Stimulated activated naive B cell treated with anti-CD40 and anti-IgM and Interleukin-4, amounts not matched to agents 10 μg/mL and 1 μg/mL and 100 μg/mL, for 72 hours (primary cell): ENCODE measurements around the gene MTERF2.

Experiments used
- ATAC-seq, 2 donors: fragments of 150-1000 bp; cut with Tn5 transposase; replicated peaks; 2 replicates each; pipeline ENCODE4 v1.10.0; 2021; ENCODE audit warnings: moderate library complexity in 1 of 2
- DNase-seq: peaks from one replicate; pipeline ENCODE4 v3.0.0; 2021
- H3K27ac Mint-ChIP-seq: one replicate; pipeline ENCODE4 v1.8.0; 2022; ENCODE audit warnings: mild to moderate bottlenecking, mixed read lengths
- H3K27me3 Mint-ChIP-seq, 2 donors: one replicate each; pipeline ENCODE4 v1.8.0; 2022; ENCODE audit warnings: mixed read lengths in 2 of 2
- H3K36me3 Mint-ChIP-seq, 2 donors: one replicate each; pipeline ENCODE4 v1.8.0; 2022; ENCODE audit warnings: mixed read lengths in 2 of 2, mild to moderate bottlenecking in 1 of 2
- H3K4me1 Mint-ChIP-seq, 2 donors: one replicate each; pipeline ENCODE4 v1.8.0; 2022; ENCODE audit warnings: mixed read lengths in 2 of 2, mild to moderate bottlenecking in 1 of 2
- H3K4me3 Mint-ChIP-seq, 2 donors: one replicate each; pipeline ENCODE4 v1.8.0; 2022; ENCODE audit warnings: mild to moderate bottlenecking in 2 of 2, mixed read lengths in 2 of 2, moderate library complexity in 1 of 2
- H3K9me3 Mint-ChIP-seq, 2 donors: one replicate each; pipeline ENCODE4 v1.8.0; 2022; ENCODE audit warnings: mixed read lengths in 2 of 2, mild to moderate bottlenecking in 1 of 2

The MTERF2 gene

GRCh38 chr12:106954462-106955376 is 32.2 kb downstream of the MTERF2 start:
- peak; percentile 5 for DNase-seq
- Mint-ChIP-seq H3K36me3 (peaks cover 0 to 2% of the 10 kb centered on the region in 2 donors), H3K4me3 (peak overlapping the region; percentile 96 to 99), H3K27ac (peak overlapping the region; percentile 94), H3K27me3 (no peaks in the 10 kb centered on the region), H3K4me1 (peaks cover 7 to 22% of the 10 kb centered on the region in 2 donors), H3K9me3 (peaks cover 3 to 4% of the 10 kb centered on the region in 2 donors)
- ATAC-seq, result peak; percentile 39 to 41

GRCh38 chr12:106953352-106954250 is 33.3 kb downstream of the MTERF2 start:
- H3K4me1 Mint-ChIP-seq, result peaks cover 7 to 22% of the 10 kb centered on the region in 2 donors
- no peak overlapping the region for H3K4me3 Mint-ChIP-seq
- H3K36me3 Mint-ChIP-seq, result peaks cover 4 to 5% of the 10 kb centered on the region in 2 donors
- H3K9me3 Mint-ChIP-seq, result peaks cover 10% of the 10 kb centered on the region in 2 donors
- no peak for ATAC-seq
- peaks cover 5 to 9% of the 10 kb centered on the region in 2 donors for H3K27me3 Mint-ChIP-seq
- no peak overlapping the region for H3K27ac Mint-ChIP-seq
- no peak for DNase-seq

GRCh38 chr12:106950591-106950990 is 36.4 kb downstream of the MTERF2 start:
- DNase-seq, result no peak
- Mint-ChIP-seq H3K9me3 (peaks cover 10 to 12% of the 10 kb centered on the region in 2 donors), H3K36me3 (peaks cover 3 to 4% of the 10 kb centered on the region in 2 donors), H3K4me3 (no peak overlapping the region), H3K27ac (no peak overlapping the region), H3K4me1 (peaks cover 0 to 9% of the 10 kb centered on the region in 2 donors), H3K27me3 (peaks cover 15 to 27% of the 10 kb centered on the region in 2 donors)
- no peak for ATAC-seq

GRCh38 chr12:106947461-106947860 is 39.5 kb downstream of the MTERF2 start:
- ATAC-seq (no peak), DNase-seq (no peak)
- Mint-ChIP-seq H3K27me3 (peaks cover 21 to 37% of the 10 kb centered on the region in 2 donors), H3K9me3 (peaks cover 10 to 12% of the 10 kb centered on the region in 2 donors), H3K36me3 (peaks cover 4 to 5% of the 10 kb centered on the region in 2 donors), H3K4me1 (no peaks in the 10 kb centered on the region), H3K27ac (no peak overlapping the region), H3K4me3 (no peak overlapping the region)

- H3K4me1 Mint-ChIP-seq, result no peaks in the 10 kb centered on the region
- H3K4me3 Mint-ChIP-seq, result no peak overlapping the region
- H3K27ac Mint-ChIP-seq, result no peak overlapping the region
- DNase-seq (no peak), ATAC-seq (no peak)
- H3K36me3 Mint-ChIP-seq, result peaks cover 4 to 5% of the 10 kb centered on the region in 2 donors
- peaks cover 10 to 12% of the 10 kb centered on the region in 2 donors for H3K9me3 Mint-ChIP-seq
- peaks cover 31 to 43% of the 10 kb centered on the region in 2 donors for H3K27me3 Mint-ChIP-seq
Measured at GRCh38 chr12:106945261-106945851, 41.6 kb downstream of the MTERF2 start.

- Mint-ChIP-seq H3K4me1 (no peaks in the 10 kb centered on the region), H3K27ac (no peak overlapping the region), H3K27me3 (peaks cover 33 to 47% of the 10 kb centered on the region in 2 donors), H3K9me3 (peaks cover 0 to 4% of the 10 kb centered on the region in 2 donors), H3K36me3 (peaks cover 0 to 2% of the 10 kb centered on the region in 2 donors), H3K4me3 (no peak overlapping the region)
- DNase-seq (no peak), ATAC-seq (no peak)
Measured at GRCh38 chr12:106942775-106943174, 44.2 kb downstream of the MTERF2 start.

GRCh38 chr12:106941481-106942156 is 45.3 kb downstream of the MTERF2 start:
- Mint-ChIP-seq H3K4me1 (no peaks in the 10 kb centered on the region), H3K27ac (no peak overlapping the region), H3K9me3 (peaks cover 0 to 2% of the 10 kb centered on the region in 2 donors), H3K27me3 (peaks cover 36 to 46% of the 10 kb centered on the region in 2 donors), H3K4me3 (no peak overlapping the region), H3K36me3 (peaks cover 0 to 2% of the 10 kb centered on the region in 2 donors)
- no peak for ATAC-seq
- no peak for DNase-seq

- peaks cover 0 to 9% of the 10 kb centered on the region in 2 donors for H3K9me3 Mint-ChIP-seq
- peaks cover 56 to 72% of the 10 kb centered on the region in 2 donors for H3K27me3 Mint-ChIP-seq
Measured at GRCh38 chr12:106934277-106934676, 52.7 kb downstream of the MTERF2 start.

More at GRCh38 chr12:106934277-106934676, 52.7 kb downstream of the MTERF2 start:
- ATAC-seq (no peak), DNase-seq (no peak)
- Mint-ChIP-seq H3K4me1 (no peaks in the 10 kb centered on the region), H3K36me3 (peaks cover 0 to 3% of the 10 kb centered on the region in 2 donors), H3K4me3 (no peak overlapping the region), H3K27ac (no peak overlapping the region)
